GM13977 (cell line): Measurements from ENCODE around the gene CD52.

ENCODE experiments used
- DNase-seq: peaks from one replicate; pipeline ENCODE4 v3.0.0; 2012; ENCODE audit warnings: low spot score
- CTCF ChIP-seq: IDR thresholded peaks from 2 replicates; pipeline ENCODE4 v1.5.1; 2012; ENCODE audit warnings: mild to moderate bottlenecking, control low read depth; ENCODE audit not compliant: insufficient read depth; ENCODE audit errors: extremely low read depth, missing control alignments
- in situ Hi-C: fragments of 300-500 bp; cut with MboI; formaldehyde crosslinking; loops from one replicate; pipeline ENCODE4 v1.12.0; 2022; ENCODE audit warnings: low sequenced_read_pairs, low pct_unique_long_range_greater_than_20kb, mixed read lengths, inconsistent platforms; ENCODE audit not compliant: unreplicated experiment

The CD52 gene

GRCh38 chr1:26295194-26296138 lies 22.3 kb upstream of the CD52 start:
- DNase-seq, result no peak
- in situ Hi-C loops, result no loop called here
- TF ChIP-seq CTCF, result no peak

- no peak for DNase-seq
- in situ Hi-C loops, result no loop called here
- TF ChIP-seq CTCF, result no peak
Measured at GRCh38 chr1:26296340-26297056, 21.3 kb upstream of the CD52 start.

GRCh38 chr1:26297057-26297790 lies 20.5 kb upstream of the CD52 start:
- in situ Hi-C loops, result no loop called here
- TF ChIP-seq CTCF, result no peak
- DNase-seq, result no peak

GRCh38 chr1:26297791-26298124 lies 20.0 kb upstream of the CD52 start:
- in situ Hi-C loops, result no loop called here
- DNase-seq, result no peak
- TF ChIP-seq CTCF, result no peak

- no peak for DNase-seq
- in situ Hi-C loops, result no loop called here
- TF ChIP-seq CTCF, result no peak
Measured at GRCh38 chr1:26300578-26301275, 17.0 kb upstream of the CD52 start.

- TF ChIP-seq CTCF, result no peak
- no peak for DNase-seq
- in situ Hi-C loops, result no loop called here
Measured at GRCh38 chr1:26302733-26303405, 14.9 kb upstream of the CD52 start.
